Amniotic stem cell (primary cell): ENCODE measurements around the gene GNG7.
"Not testable (repeated sequence)": the region's sequence is repeated elsewhere in the genome, so short reads cannot be mapped to it uniquely, and the experiment has no call there.

ENCODE experiments used
- DNase-seq: peaks from one replicate; lab custom pipeline; 2025; lab: John Stamatoyannopoulos, UW

GNG7 gene

DNA sequence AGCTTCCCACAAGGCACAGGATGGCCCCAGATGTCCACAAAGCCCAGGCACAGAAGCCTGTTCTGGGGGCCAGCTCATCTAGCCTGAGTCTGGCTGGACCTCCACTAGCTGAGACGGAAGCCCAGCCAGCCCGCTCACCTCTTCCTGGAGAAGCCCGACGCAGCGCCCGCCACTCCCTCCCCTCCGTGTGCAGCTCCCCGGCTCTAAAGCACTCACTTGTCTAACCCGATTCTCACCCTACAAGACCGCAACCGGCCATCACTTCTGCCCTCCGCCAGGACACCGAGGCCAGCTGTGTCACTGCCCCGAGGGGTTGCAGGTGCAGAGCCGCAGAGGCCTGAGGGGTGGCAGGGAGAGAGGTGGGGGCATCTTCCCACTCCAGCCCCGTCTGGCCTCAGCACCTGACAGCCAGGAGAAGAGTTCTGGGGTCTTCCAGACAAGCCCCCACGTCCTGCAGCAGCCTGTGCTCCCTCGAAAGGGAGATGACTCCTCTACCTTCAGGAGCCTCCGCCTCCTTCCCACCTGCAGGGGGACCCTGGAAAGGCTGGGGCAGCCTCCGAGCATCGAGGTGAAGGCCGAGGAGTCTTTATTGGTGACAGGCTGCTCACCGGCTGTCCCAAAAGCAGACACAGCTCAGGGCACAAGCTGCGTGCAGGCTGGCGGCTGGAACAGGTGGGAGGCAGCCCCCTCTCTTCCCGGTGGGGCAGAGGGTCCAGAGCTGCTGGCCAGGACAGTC, 24.6 kb upstream of the GNG7 start:
- no peak for DNase-seq

DNA sequence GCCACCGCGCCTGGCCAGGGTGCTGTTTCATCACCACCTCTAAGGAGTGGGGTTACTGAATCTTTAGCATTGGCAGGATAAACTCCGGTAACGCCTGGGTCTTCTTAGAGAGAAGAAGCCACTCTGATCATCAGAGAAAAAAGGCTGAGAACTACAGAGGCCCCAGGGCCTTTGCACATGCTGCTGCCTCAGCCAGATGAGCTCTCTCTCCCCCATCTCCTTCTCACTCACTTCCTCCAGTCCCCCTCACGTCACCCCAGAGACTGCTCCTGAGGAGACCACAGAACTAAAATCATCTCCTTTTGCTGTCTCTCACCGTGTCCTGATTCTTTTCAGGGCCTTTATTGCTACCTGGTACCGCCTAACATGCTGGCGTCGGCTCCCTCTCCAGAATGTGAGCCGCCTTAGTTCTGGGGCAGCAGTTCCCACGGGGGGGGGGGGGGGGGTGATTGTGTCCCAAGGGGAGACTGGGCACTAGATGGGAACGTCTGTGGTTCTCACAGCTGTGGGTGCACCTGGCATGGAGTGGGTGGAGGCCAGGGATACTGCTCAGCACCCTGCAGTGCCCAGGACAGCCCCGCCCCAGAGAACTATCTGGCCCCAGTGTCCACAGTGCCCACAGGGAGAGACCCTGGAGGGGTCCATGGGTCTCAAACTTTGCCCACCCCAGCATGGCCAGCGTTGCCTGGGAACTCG, 23.8 kb upstream of the GNG7 start:
- no peak for DNase-seq

DNA sequence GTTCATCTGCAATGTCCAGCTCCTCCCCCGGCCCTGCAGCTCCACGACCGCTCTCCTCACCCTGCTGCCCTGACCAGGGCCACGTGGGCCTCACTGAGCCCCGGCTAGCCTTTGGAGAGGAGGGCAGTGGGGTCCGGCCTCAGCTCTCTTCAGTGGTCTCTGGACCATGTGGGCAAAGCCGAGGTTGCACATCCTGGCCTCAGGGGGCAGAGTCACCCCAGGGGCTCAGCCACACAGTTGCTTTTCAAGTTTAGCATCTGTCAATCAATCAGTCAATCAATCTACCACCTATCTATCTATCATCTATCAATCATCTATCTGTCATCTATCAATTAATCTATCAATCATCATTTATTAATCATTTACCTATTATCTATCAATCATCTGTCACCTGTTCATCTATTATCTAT, 21.7 kb upstream of the GNG7 start:
- no peak for DNase-seq

DNA sequence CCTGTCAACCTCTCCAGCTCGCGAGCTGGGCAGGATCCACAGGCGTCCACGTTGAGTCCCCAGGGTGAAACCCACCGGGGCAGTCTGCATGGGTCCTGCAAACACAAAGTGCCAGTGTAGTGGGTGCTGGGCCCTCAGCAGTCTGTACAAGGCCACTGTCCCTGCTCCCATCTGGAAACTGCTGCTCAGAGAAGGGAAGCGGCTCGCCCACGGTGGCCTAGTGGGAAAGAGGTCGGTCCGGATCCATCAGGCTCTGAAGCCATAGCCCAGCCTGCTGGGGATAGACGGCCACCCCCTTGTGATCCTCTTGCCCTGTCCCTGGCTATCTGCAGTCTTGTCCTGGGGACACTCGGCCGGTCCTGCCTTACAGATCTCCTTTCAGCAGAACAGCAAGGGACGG, 21.3 kb upstream of the GNG7 start:
- no peak for DNase-seq

DNA sequence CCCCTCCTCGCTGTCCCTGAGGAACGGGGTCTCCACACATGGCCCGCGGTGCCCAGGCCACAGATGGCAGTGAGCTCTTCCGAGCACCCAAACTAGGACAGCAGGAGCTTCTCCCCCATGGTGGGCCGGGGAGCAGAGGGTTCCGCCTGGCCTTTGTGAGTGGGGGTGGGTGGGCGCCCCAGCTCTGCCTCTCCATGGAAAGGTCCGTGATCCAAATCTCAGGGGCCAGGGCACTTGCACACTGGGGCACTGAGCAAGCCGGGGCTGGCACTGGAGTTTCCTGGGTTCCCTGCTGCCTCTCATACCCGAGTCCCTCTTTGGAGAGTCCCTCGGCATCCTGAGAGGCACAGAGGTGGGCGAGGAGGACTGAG, 20.8 kb upstream of the GNG7 start:
- no peak for DNase-seq

DNA sequence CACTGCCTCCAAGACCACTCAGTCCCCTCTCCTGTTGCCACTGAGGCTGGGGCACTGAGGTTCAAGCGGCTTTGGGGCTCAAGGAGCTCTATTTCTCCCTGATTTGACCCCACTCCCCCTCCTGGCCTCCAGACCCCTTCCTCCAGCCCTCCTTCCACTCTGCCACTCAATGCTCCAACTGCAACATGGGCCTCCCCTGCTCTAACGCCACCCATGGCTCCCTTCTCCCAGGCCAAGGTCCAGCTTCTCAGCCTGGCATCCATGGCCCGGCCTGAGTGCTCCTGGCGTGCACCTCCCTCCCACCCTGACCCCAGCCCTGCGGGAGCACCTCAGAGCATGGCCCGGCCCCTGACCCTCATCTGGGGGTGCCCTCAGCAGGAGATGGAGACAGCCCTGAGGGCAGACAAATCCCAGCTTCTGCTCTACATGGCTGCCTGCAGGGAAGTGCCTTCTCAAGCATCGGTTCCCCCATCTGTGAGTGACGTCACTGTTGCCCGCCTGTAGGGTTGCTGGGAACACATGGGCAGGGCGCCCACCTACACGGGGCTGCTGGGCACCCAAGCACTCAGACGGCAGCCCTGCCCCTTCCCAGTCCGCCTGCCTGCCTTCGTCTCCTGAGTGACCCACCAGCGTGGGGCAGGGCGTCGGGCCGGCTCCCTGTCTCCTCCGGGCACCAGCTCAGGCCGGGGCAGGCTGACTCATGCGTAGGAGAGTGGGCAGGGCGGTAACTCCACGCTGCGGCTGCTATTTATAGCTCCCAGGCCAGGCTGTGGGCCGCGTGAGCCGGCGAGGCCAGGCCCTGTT, 20.2 kb upstream of the GNG7 start:
- peak; percentile 72 for DNase-seq

DNA sequence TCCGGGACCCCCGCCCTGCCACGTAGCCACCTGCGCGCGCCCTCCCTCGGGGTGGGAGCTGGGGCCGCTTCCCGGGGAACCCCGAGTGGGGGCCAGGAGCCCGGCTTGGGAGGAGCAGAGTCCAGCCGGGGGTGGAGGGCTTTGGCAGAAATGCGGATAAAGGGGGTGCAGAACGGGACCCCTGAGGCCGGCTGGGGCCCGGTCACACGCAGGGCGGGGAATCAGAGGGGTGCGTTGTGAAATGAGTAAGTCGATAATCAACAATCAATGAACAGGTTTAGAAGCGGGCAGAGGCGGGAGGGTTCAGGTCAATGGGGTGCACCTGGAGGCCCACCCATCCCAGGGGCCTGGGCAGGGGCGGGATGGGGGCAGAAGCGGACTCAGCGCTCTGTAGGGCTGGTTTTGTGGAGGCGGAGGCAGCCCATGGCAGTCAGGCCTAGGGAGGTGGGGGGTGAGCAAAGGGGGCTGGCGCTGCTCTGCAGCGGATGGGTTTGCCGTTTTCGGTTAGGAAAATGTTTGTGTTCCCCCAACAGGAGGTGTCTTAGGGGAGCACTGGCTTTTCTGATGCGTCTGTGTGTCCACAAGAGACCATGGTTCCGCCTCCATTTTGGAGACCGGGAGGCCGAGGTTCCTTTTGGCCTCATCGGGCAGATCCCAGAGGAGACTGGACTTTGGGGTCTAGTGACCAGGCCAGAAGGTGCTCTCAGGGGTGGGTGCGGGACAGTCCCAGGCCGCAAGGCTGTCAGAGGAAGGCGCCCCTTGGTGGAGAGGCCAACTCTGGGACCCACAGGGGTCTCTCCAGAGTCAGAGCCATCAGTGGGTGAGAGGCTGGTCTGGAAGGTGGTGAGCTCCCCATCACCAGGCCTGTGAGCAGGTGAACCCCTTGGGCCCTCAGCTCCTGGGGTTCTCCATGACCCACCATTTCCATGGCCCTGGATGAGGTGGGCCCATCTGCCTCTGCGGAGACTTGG, 19.4 kb upstream of the GNG7 start:
- DNase-seq: no peak

DNA sequence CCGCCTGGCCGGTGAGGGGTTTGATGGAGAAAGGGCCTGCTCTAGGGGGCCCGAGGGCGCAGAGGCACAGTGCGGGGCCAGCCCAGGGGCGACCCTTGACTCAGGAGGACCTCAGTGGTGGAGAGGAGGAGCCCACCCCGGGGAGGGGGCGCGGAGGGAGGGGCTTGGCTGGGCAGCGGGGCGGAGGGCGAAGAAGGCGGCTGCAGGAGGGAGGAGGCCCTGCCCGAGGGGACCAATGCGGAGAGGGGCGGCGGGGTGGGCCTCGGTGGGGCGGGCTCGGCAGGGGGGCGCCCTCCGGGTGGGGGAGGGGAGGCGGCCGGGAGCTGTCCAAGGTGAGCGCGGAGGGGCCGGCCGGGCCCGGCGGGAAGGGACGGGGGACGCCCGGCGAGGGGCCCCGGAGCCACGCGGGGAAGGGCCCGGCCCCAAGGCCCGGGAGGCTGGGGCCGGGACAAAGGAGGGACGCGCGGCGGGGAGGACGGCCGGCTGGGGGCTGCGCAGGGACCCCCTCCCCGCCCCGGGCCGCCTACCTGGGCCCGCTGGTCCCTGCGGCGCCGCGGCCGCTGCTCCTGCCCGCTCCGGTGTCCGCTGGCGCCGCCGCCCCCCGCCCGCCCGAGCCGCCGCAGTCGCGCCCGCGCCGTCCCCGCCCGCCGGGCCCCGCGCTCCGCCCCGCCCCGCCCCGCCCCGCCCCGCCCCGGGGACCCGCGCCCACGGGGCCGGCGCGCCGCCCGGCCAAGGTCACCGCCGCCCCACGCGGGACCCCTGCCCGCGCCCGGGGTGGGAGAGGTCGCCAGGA, 18.5 kb upstream of the GNG7 start, which contains the start of gene DIRAS1:
TSS of gene DIRAS1 (minus strand) at position 596 of the 793 bp plus-strand sequence. CDS start 3,566 bp downstream, outside the sequence.
- no peak for DNase-seq

DNA sequence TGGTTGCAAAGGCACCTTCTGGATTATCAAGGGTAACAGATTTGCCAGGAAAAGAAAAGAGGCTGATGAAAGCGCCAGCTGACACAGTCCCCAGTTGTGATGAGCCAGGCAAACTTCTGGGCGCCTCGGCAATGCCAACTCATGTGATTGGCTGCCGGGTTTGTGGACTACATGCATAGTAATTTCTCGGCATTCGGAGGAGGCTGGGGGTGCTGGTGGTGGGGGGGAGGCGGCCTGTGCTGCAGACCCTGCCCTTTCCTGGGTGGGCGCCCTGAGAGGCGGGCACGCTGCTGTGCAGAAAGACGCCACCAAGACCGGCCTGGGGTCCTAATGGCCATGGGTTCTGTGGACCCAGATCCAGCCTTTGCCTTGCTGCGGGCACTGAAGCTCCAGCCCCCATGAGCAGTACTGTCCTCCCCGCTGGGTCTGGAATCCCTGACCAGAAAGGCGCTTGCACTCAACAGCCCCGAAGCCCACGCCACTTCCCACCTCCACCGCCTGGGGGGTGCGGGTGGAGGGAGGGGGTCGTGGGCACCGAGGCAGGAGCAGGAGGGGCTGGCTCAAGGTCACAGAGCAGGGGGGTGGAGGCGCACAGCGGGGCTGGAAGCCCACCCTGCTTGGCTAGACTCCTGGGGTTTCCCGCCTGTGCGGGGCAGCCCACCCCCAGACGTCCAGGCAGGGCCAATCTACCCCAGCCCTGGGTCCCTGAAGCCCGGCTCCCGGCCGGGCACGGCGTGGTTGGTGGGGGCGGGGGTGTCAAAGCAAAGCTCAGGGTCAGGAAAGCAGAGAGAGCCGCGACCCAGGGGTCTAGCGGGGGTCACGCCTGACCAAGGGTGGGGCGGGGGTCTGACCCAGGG, 17.7 kb upstream of the GNG7 start:
- no peak for DNase-seq

DNA sequence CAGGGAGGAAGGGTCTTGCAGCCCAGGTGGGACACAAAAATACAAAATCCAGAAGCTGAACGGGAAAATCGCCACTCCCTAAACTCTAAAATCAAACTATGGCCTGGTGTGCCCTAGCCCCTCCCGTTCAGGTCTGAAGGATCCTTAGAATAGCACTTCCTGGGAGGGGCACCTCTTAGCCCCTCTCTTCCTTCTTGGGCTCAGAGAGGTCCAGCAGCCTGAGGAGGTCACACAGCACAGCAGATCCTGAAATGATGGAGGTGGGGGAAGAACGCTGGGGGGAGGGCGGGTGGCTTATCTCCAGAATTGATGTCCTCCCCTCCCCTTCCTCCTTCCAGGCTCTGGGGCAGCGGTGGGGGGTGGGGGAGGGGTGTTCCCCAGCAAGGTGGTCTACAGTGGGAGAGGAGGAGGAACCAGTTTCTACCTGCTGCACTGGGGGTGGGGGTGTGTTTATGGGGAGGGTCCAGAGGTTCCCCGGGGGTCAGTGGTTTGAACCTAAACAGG, 16.8 kb upstream of the GNG7 start:
- no peak for DNase-seq

DNA sequence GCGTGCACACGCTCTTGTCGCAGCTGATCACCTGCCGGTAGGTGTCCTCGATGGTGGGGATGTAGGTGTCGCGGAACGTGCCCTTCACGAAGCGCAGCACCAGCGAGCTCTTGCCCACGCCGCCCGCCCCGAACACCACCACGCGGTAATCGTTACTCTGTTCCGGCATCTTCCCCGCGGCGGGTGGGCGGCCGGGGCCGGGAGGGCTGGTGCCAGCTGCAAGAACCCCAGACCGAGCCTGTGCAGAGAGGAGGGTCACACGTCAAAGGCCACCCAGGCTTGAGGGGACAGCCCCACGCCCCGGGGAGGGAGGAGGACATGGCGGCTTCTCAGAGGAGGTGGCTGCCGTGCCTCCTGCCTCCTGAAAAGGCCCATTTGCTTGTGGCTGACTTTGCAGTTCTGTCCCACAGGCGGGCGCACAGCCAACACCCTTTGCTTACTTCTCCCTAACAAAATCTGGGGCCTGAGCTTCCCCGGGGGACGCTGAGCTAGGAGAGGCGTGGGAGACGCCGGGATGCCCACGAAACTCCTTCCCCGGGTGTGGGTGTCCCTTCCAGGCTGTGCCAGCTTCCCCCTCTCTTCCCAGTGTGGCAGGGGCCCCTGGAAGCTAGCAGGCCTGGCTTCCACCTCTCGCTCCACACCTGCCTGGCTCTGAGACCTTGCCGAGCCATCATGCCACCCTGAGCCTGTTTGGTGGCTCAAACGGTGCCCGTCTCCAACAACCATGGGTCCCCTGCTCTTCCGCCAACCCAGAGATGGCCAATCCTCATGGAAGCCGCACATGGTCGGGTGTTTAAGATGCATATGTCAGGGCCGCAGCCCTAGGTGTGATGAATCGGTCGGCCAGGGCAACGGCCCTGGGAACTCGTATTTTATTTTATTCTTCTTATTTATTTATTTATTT, 15.4 kb upstream of the GNG7 start:
- DNase-seq: no peak

DNA sequence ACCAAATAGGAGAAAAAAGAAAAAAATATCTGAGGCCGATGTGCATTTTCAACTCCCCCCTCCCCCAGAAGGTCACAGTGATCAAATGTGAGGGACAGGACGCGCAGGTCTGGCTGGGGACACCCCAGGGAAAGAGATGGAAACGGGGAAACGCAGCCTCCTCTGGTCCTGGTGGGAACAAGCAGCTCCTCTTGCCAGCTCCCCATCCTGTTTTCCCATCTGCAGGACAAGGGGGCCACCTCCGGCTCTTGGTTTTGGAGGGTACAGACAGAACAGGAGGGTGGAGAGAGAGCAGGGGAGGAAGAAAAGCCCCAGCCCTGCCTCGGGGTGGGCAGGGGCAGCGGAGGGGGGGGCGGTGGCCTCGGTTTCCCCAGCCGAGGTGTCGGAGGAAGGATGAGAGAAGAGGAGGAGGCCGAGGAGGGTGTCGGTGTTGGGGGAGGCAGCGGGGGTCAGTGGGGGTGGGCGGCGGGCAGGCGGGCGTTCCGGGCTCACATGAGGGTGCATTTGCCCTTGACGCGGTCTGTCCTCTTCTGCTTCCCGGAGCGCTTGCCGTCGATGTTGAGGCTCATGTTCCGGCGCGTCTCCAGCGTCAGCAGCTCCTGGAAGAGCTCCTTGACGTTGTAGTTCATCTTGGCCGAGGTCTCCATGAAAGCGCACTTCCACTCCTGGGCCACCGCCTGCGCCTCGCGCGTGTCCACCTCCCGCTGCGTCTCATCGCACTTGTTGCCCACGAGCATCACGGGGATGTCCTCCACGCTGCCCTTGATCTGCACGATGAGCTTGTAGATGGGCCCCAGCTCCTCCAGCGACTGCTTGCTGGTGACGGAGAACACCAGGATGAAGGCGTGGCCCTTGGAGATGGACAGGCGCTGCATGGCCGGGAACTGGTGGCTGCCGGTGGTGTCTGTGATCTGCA, 14.5 kb upstream of the GNG7 start:
- no peak for DNase-seq

DNA sequence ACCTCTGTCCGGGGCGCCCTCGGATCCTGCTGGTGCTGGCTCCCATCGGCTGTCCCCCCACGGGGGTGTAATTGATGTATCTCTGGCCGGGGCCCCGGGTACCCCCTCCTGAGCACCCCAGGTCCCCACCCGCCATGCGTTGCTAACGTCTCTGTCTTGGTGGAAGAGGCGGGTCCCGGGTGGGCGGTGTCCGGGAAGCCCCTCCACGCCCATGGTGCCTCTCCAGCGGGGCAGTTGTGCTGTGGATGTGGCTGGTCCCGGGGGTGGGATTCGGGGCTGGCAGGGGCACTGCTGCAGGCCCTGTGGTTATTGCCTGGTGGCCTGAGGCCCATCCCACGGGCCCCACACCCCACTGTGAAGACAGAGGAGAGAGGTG, 13.8 kb upstream of the GNG7 start:
- no peak for DNase-seq

DNA sequence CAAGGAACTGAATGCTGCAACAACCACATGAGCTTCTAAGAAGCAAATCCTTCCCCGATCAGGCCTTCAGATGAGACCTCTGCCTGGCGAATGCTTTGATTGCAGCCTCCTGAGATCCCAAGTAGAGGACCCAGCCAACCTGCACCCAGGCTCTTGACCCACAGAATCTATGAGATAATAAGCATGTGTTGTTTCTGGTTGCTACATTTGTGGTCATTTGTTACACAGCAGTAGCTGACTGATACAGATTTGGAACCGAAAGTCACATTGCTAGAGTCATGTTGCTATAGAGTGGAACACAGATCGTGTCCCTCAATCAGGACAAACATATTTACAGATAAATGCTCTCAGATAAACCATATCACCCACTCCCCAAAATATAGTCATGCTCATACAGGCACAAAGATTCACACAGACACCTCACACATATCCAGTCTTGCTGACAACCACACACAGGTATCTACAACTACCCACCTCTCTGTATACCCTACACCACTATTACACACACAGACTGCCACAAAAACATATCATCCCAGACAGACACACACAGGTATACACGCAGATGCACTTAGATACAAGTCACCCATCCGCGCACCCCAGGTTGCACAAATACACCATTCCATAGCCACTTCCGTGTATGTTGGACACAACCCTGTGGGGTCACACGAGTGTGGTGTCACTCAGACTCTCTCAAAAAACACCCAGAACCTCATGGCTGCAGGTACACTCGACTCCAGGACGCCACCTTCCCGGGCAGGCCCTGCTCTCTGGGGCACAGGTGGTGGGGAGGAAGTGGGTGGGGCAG, 13.2 kb upstream of the GNG7 start:
- no peak for DNase-seq

DNA sequence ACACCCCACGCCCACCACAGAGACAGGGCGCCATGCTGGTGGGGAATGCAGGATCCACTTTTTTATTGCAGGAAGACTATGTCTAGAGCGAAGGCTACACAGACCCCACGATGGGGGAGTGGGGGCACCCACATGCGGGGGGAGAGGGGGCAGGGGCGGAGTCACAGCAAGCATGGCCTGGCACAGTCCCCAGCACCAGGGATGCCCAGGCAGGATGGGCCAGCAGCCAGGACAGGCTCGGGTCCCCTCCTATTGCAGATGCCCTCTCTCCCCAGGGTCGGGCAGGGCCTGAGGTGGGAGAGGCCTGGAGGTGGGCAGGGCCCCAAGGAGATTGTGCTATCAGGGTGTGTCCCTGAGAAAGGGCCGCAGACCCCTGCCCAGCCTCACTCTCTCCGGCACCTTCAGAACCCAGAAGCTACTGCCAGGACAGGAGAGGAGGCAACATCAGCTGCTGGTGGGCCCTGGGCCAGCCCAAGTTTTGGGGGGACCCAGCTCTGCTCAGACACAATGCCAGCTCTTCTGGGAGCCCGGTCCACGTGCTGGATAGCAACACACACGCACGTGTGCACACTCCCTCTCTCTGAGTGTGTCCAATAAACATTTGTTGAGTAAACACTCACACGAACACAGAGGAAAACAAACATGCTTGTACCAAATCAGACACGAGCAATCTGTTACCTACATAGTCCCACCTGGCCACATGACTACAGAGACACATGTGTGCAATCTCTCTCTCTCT, 12.2 kb upstream of the GNG7 start:
- DNase-seq: no peak

DNA sequence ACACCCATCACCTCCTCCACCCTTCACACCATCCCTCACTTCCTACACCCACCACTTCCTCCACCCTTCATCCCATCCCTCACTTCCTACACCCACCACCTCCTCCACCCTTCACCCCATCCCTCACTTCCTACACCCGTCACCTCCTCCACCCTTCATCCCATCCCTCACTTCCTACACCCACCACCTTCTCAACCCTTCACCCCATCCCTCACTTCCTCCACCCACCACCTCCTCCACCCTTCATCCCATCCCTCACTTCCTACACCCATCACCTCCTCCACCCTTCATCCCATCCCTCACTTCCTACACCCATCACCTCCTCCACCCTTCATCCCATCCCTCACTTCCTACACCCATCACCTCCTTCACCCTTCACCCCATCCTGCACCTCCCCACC, 11.6 kb upstream of the GNG7 start:
- DNase-seq: not testable (repeated sequence)
